ENCODE data around the gene CRB1. TPM values are rescaled to one million over a fixed set of nuclear protein-coding genes. Genes with fewer than 3 reads are reported as not detected.

Gene CRB1
- polyA plus RNA-seq, 3 donors, result 2.4 to 2.6 (median 2.5) TPM

- DNase-seq (ENCODE audit: extremely low read depth in 1 of 11, low read depth in 9 of 11, low spot score in 4 of 11), result no peak
Observed at GRCh38 chr1:197333041-197333440, 65.0 kb downstream of the CRB1 start.

- DNase-seq (ENCODE audit: extremely low read depth in 1 of 11, low read depth in 9 of 11, low spot score in 4 of 11), result no peak
Observed at GRCh38 chr1:197336571-197336970, 68.5 kb downstream of the CRB1 start.

- no peak for DNase-seq (ENCODE audit: extremely low read depth in 1 of 11, low read depth in 9 of 11, low spot score in 4 of 11)
Observed at GRCh38 chr1:197339106-197340060, 71.3 kb downstream of the CRB1 start.

GRCh38 chr1:197341626-197342025 lies 73.6 kb downstream of the CRB1 start:
- no peak for DNase-seq (ENCODE audit: extremely low read depth in 1 of 11, low read depth in 9 of 11, low spot score in 4 of 11)

- DNase-seq (ENCODE audit: extremely low read depth in 1 of 11, low read depth in 9 of 11, low spot score in 4 of 11), result no peak
Observed at GRCh38 chr1:197342044-197342565, 74.1 kb downstream of the CRB1 start.

- no peak for DNase-seq (ENCODE audit: extremely low read depth in 1 of 11, low read depth in 9 of 11, low spot score in 4 of 11)
Observed at GRCh38 chr1:197342669-197343068, 74.6 kb downstream of the CRB1 start.

GRCh38 chr1:197343663-197344273 lies 75.7 kb downstream of the CRB1 start:
- DNase-seq (ENCODE audit: extremely low read depth in 1 of 11, low read depth in 9 of 11, low spot score in 4 of 11), result no peak

GRCh38 chr1:197351821-197352440 lies 83.9 kb downstream of the CRB1 start:
- DNase-seq (ENCODE audit: extremely low read depth in 1 of 11, low read depth in 9 of 11, low spot score in 4 of 11), result no peak

- no peak for DNase-seq (ENCODE audit: extremely low read depth in 1 of 11, low read depth in 9 of 11, low spot score in 4 of 11)
Observed at GRCh38 chr1:197355248-197355995, 87.4 kb downstream of the CRB1 start.

- DNase-seq (ENCODE audit: extremely low read depth in 1 of 11, low read depth in 9 of 11, low spot score in 4 of 11), result peak in 4 of 11 donors; percentile 12 to 28 (median 16)
Observed at GRCh38 chr1:197356723-197357533, 88.9 kb downstream of the CRB1 start.

GRCh38 chr1:197358959-197359358 lies 90.9 kb downstream of the CRB1 start:
- DNase-seq (ENCODE audit: extremely low read depth in 1 of 11, low read depth in 9 of 11, low spot score in 4 of 11), result no peak

- DNase-seq (ENCODE audit: extremely low read depth in 1 of 11, low read depth in 9 of 11, low spot score in 4 of 11), result no peak
Observed at GRCh38 chr1:197360068-197360467, 92.0 kb downstream of the CRB1 start.

GRCh38 chr1:197362871-197363270 lies 94.8 kb downstream of the CRB1 start:
- DNase-seq (ENCODE audit: extremely low read depth in 1 of 11, low read depth in 9 of 11, low spot score in 4 of 11), result no peak

- DNase-seq (ENCODE audit: extremely low read depth in 1 of 11, low read depth in 9 of 11, low spot score in 4 of 11), result no peak
Observed at GRCh38 chr1:197363855-197364254, 95.8 kb downstream of the CRB1 start.

GRCh38 chr1:197366996-197367395 lies 98.9 kb downstream of the CRB1 start:
- peak in 3 of 11 donors; percentile 10 to 21 (median 18) for DNase-seq (ENCODE audit: extremely low read depth in 1 of 11, low read depth in 9 of 11, low spot score in 4 of 11)

- peak in 5 of 11 donors; percentile 9 to 34 (median 18) for DNase-seq (ENCODE audit: extremely low read depth in 1 of 11, low read depth in 9 of 11, low spot score in 4 of 11)
Observed at GRCh38 chr1:197367627-197368026, 99.6 kb downstream of the CRB1 start.

- no peak for DNase-seq (ENCODE audit: extremely low read depth in 1 of 11, low read depth in 9 of 11, low spot score in 4 of 11)
Observed at GRCh38 chr1:197374428-197374827, 106.4 kb downstream of the CRB1 start.

GRCh38 chr1:197384471-197384870 lies 116.4 kb downstream of the CRB1 start:
- DNase-seq (ENCODE audit: extremely low read depth in 1 of 11, low read depth in 9 of 11, low spot score in 4 of 11), result no peak
